A549 treated with AZD9567 at 1 μM for 4 hours (cell line): ENCODE results near the gene MTG1. TPM values are rescaled to one million over a fixed set of nuclear protein-coding genes. Genes with fewer than 3 reads are reported as not detected.

Source experiments
- total RNA-seq: library from RNA; stranded (reverse); fragments of 200-300 nt; extraction: Qiagen RNA extraction; gene quantifications from 5 replicates; pipeline ENCODE4 v1.2.3, GENCODE V29; 2022; ENCODE audit not compliant: insufficient read depth

Gene MTG1
- 46.6 to 58.9 TPM (median 58.0 TPM) in 5 replicates for total RNA-seq

GRCh38 chr10:133394064-133394663, at the start of gene MTG1:
TSS of gene MTG1 (plus strand) at chr10:133394157. CDS start at chr10:133394221, 64 bp downstream.

GRCh38 chr10:133357285-133358161, 36.4 kb upstream of the MTG1 start, which contains the start of gene FUOM:
TSS of gene FUOM (minus strand) at chr10:133358019. CDS start at chr10:133358007, 12 bp downstream.

GRCh38 chr10:133373174-133374090, 20.5 kb upstream of the MTG1 start, which contains the start of gene ECHS1:
TSS of gene ECHS1 (minus strand) at chr10:133373354. CDS start at chr10:133373333, 21 bp downstream.

GRCh38 chr10:133379152-133379800, 14.7 kb upstream of the MTG1 start, which contains the start of gene PAOX:
TSS of gene PAOX (plus strand) at chr10:133379262. CDS start at chr10:133379317, 55 bp downstream.

GRCh38 chr10:133424601-133425000, 30.6 kb downstream of the MTG1 start, which contains the start of gene SPRN:
TSS of gene SPRN (minus strand) at chr10:133424625. CDS start at chr10:133423681, 944 bp downstream.

GRCh38 chr10:133453516-133454203, 59.7 kb downstream of the MTG1 start, which contains the start of gene SCART1:
TSS of gene SCART1 (plus strand) at chr10:133453945. CDS start at chr10:133453998, 53 bp downstream.

Other genes starting within 250 kb of the MTG1 start
- 0.81 to 1.9 TPM (median 1.1 TPM) in 4 of 5 replicates, not detected in the other for gene KNDC1, start 233.9 kb upstream of the MTG1 start, total RNA-seq
- gene UTF1, start 163.9 kb upstream of the MTG1 start, total RNA-seq: 0.09 TPM in 1 of 5 replicates, not detected in the others
- gene VENTX, start 156.3 kb upstream of the MTG1 start, total RNA-seq: not detected in 5 replicates
- gene ADAM8, start 117.3 kb upstream of the MTG1 start, total RNA-seq: 1.4 to 4.7 TPM (median 3.2 TPM) in 5 replicates
- 38.0 to 58.2 TPM (median 42.4 TPM) in 5 replicates for gene TUBGCP2, start 85.3 kb upstream of the MTG1 start, total RNA-seq
- 60.6 to 74.7 TPM (median 73.4 TPM) in 5 replicates for gene ZNF511, start 85.2 kb upstream of the MTG1 start, total RNA-seq
- 0.49 to 0.70 TPM (median 0.67 TPM) in 4 of 5 replicates, not detected in the other for gene CALY, start 57.3 kb upstream of the MTG1 start, total RNA-seq
- gene PRAP1, start 46.8 kb upstream of the MTG1 start, total RNA-seq: 0.10 TPM in 1 of 5 replicates, not detected in the others
- gene FUOM, start 36.1 kb upstream of the MTG1 start, total RNA-seq: 13.0 to 17.6 TPM (median 15.4 TPM) in 5 replicates
- 132 to 164 TPM (median 150 TPM) in 5 replicates for gene ECHS1, start 20.8 kb upstream of the MTG1 start, total RNA-seq
- gene PAOX, start 14.9 kb upstream of the MTG1 start, total RNA-seq: 1.8 to 5.0 TPM (median 2.2 TPM) in 5 replicates
- 0.22 to 0.34 TPM (median 0.24 TPM) in 4 of 5 replicates, not detected in the other for gene SPRN, start 30.5 kb downstream of the MTG1 start, total RNA-seq
- 0.21 to 0.30 TPM (median 0.22 TPM) in 4 of 5 replicates, not detected in the other for gene SCART1, start 59.8 kb downstream of the MTG1 start, total RNA-seq
- 0.09 to 0.26 TPM (median 0.18 TPM) in 4 of 5 replicates, not detected in the other for gene CYP2E1, start 133.2 kb downstream of the MTG1 start, total RNA-seq
- gene SYCE1, start 171.4 kb downstream of the MTG1 start, total RNA-seq: not detected in 5 replicates
- 0.15 to 0.22 TPM (median 0.21 TPM) in 4 of 5 replicates, not detected in the other for gene FRG2B, start 232.6 kb downstream of the MTG1 start, total RNA-seq